ENCODE data around the gene HS3ST5. TPM values are rescaled to one million over a fixed set of nuclear protein-coding genes. Genes with fewer than 3 reads are reported as not detected.

HS3ST5 gene
- total RNA-seq, 1 donor = not detected

GRCh38 chr6:114281496-114281895 is 61.3 kb downstream of the HS3ST5 start:
- Histone ChIP-seq H4K20me1 (ENCODE audit: insufficient read depth, low read length) (no peaks in the 10 kb centered on the region), H3K4me2 (ENCODE audit: insufficient read depth, low read length) (no peak overlapping the region), H3K79me2 (ENCODE audit: insufficient read depth, low read length) (no peaks in the 10 kb centered on the region), H3K9me3 (ENCODE audit: low read depth, low read length) (no peaks in the 10 kb centered on the region), H2AFZ (ENCODE audit: low read length) (no peak overlapping the region), H3K27ac (ENCODE audit: low read depth, low read length) (no peak overlapping the region), H3K27me3 (ENCODE audit: insufficient read depth, low read length) (no peaks in the 10 kb centered on the region), H3K36me3 (ENCODE audit: insufficient read depth, low read length) (no peaks in the 10 kb centered on the region), H3K4me1 (ENCODE audit: insufficient read depth, low read length) (no peaks in the 10 kb centered on the region), H3K4me3 (ENCODE audit: insufficient read depth, low read length) (no peak overlapping the region)
- DNase-seq (ENCODE audit: insufficient read length, low spot score, missing footprints) = no peak
- no peak for TF ChIP-seq CTCF (IDR thresholded peaks at IDR 0.05; ENCODE audit: extremely low read depth, low read depth, low read length)

- no peak for TF ChIP-seq CTCF (IDR thresholded peaks at IDR 0.05; ENCODE audit: extremely low read depth, low read depth, low read length)
- Histone ChIP-seq H3K36me3 (ENCODE audit: insufficient read depth, low read length) (no peaks in the 10 kb centered on the region), H3K4me3 (ENCODE audit: insufficient read depth, low read length) (no peak overlapping the region), H2AFZ (ENCODE audit: low read length) (no peak overlapping the region), H3K27ac (ENCODE audit: low read depth, low read length) (no peak overlapping the region), H3K79me2 (ENCODE audit: insufficient read depth, low read length) (no peaks in the 10 kb centered on the region), H3K4me2 (ENCODE audit: insufficient read depth, low read length) (no peak overlapping the region), H3K9me3 (ENCODE audit: low read depth, low read length) (no peaks in the 10 kb centered on the region), H3K27me3 (ENCODE audit: insufficient read depth, low read length) (no peaks in the 10 kb centered on the region), H3K4me1 (ENCODE audit: insufficient read depth, low read length) (no peaks in the 10 kb centered on the region), H4K20me1 (ENCODE audit: insufficient read depth, low read length) (no peaks in the 10 kb centered on the region)
- DNase-seq (ENCODE audit: insufficient read length, low spot score, missing footprints) = no peak
These were observed 62.4 kb downstream of the HS3ST5 start for GRCh38 chr6:114280239-114280982.

GRCh38 chr6:114277220-114277619 is 65.6 kb downstream of the HS3ST5 start:
- H3K4me3 ChIP-seq (ENCODE audit: insufficient read depth, low read length) = no peak overlapping the region
- no peaks in the 10 kb centered on the region for H3K36me3 ChIP-seq (ENCODE audit: insufficient read depth, low read length)
- no peaks in the 10 kb centered on the region for H4K20me1 ChIP-seq (ENCODE audit: insufficient read depth, low read length)
- no peak overlapping the region for H3K27ac ChIP-seq (ENCODE audit: low read depth, low read length)
- no peak overlapping the region for H3K4me2 ChIP-seq (ENCODE audit: insufficient read depth, low read length)
- H3K27me3 ChIP-seq (ENCODE audit: insufficient read depth, low read length) = no peaks in the 10 kb centered on the region
- no peaks in the 10 kb centered on the region for H3K9me3 ChIP-seq (ENCODE audit: low read depth, low read length)
- no peak overlapping the region for H2AFZ ChIP-seq (ENCODE audit: low read length)
- H3K79me2 ChIP-seq (ENCODE audit: insufficient read depth, low read length) = no peaks in the 10 kb centered on the region
- no peak for TF ChIP-seq CTCF (IDR thresholded peaks at IDR 0.05; ENCODE audit: extremely low read depth, low read depth, low read length)
- DNase-seq (ENCODE audit: insufficient read length, low spot score, missing footprints) = no peak
- H3K4me1 ChIP-seq (ENCODE audit: insufficient read depth, low read length) = no peaks in the 10 kb centered on the region

GRCh38 chr6:114276783-114277182 is 66.0 kb downstream of the HS3ST5 start:
- no peaks in the 10 kb centered on the region for H3K9me3 ChIP-seq (ENCODE audit: low read depth, low read length)
- no peak overlapping the region for H3K27ac ChIP-seq (ENCODE audit: low read depth, low read length)
- no peaks in the 10 kb centered on the region for H3K36me3 ChIP-seq (ENCODE audit: insufficient read depth, low read length)
- DNase-seq (ENCODE audit: insufficient read length, low spot score, missing footprints) = no peak
- H3K4me1 ChIP-seq (ENCODE audit: insufficient read depth, low read length) = no peaks in the 10 kb centered on the region
- no peaks in the 10 kb centered on the region for H3K27me3 ChIP-seq (ENCODE audit: insufficient read depth, low read length)
- H3K4me3 ChIP-seq (ENCODE audit: insufficient read depth, low read length) = no peak overlapping the region
- no peak overlapping the region for H3K4me2 ChIP-seq (ENCODE audit: insufficient read depth, low read length)
- no peaks in the 10 kb centered on the region for H4K20me1 ChIP-seq (ENCODE audit: insufficient read depth, low read length)
- H3K79me2 ChIP-seq (ENCODE audit: insufficient read depth, low read length) = no peaks in the 10 kb centered on the region
- no peak overlapping the region for H2AFZ ChIP-seq (ENCODE audit: low read length)
- TF ChIP-seq CTCF (IDR thresholded peaks at IDR 0.05; ENCODE audit: extremely low read depth, low read depth, low read length) = no peak
